H1 (cell line): ENCODE results near the gene SPATA31D1.

Experiments
- CEBPB ChIP-seq: IDR thresholded peaks from 2 replicates; pipeline ENCODE4 v1.6.1; 2012; ENCODE audit warnings: low read depth, low read length
- GABPA ChIP-seq: IDR thresholded peaks from 2 replicates; pipeline ENCODE4 v1.6.1; 2011; ENCODE audit warnings: mild to moderate bottlenecking, low read length, moderate library complexity, borderline replicate concordance; ENCODE audit not compliant: insufficient read depth
- GTF2F1 ChIP-seq: IDR thresholded peaks from 2 replicates; pipeline ENCODE4 v1.6.1; 2012; ENCODE audit warnings: low read depth, low read length, improper control_type of control experiment, borderline replicate concordance
- POLR2A ChIP-seq, 2 experiments: IDR thresholded peaks; 1 replicate in 1 of 2; 2 replicates in 1 of 2; pipeline ENCODE4 v1.6.1; 2011; ENCODE audit warnings: low read depth in 2 of 2, low read length in 2 of 2, mild to moderate bottlenecking in 2 of 2; ENCODE audit errors: control extremely low read depth in 1 of 2

DNA sequence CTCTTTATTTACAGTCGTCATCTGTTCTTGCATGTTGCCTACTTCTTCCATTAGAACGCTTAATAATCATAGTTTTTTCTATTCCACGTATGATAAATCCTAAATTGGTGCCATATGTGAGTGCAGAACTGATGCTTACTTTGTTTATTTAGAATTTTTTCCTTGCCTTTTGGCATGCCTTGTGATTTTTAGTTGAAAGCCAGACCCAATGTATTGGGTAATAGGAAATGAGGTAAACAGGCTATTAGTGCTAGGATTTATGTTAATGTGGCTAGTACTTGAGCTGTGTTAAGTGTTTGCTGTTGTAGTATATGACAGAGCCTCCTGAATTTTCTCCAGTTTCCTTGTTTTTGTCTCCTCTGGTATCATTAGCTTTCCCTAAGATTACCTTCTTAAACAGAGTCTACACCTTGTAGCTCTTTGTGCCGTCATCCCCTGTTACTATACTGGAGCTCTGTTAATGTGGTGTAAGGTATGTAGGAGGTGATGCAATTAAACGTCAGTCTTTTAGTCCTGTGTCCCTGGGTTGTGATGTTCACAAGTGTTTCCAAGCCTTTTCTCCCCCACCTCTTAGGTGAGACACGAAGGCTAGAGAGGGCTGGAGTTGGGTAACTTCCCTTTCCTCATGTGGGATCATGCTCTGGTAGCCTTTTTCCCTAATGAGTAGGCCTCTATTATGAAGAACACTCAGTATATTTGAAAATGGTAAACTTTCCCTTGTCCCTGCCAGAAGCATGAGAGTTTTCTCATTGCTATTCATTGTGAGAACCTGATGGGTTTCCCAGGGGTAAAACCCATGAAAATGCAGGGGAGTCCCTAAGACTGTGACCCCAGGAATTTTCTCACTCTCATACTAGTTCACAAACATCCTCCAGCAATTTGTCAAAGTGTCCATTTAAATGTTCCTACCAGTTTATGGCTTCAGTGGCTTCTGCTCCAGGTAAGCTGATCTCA, 24.1 kb upstream of the SPATA31D1 start:
- TF ChIP-seq CEBPB, result no peak
- TF ChIP-seq GTF2F1, result no peak
- TF ChIP-seq POLR2A (IDR thresholded peaks at IDR 0.05; ENCODE audit: control extremely low read depth in 1 of 2, low read depth in 2 of 2, low read length in 2 of 2), result no peak
- TF ChIP-seq GABPA, result no peak
